Hepatocyte (in vitro differentiated cells): ENCODE results near the gene EPM2AIP1. TPM values are rescaled to one million over a fixed set of nuclear protein-coding genes. Genes with fewer than 3 reads are reported as not detected.

Experiments
- DNase-seq: peaks from one replicate; pipeline ENCODE4 v3.0.0-alpha.2; 2016; ENCODE audit warnings: low spot score
- H2AFZ ChIP-seq: fragments of 200-600 bp; sonication (generic); 2 replicates; pipeline ENCODE4 v1.6.0; 2016; ENCODE audit warnings: antibody characterized with exemption, mild to moderate bottlenecking
- H3K27ac ChIP-seq: fragments of 200-600 bp; sonication (generic); 2 replicates; pipeline ENCODE4 v1.5.1; 2016; ENCODE audit warnings: mild to moderate bottlenecking
- H3K27me3 ChIP-seq: fragments of 200-600 bp; sonication (generic); 2 replicates; pipeline ENCODE4 v1.6.1; 2016
- H3K36me3 ChIP-seq: fragments of 200-600 bp; sonication (generic); replicated peaks from 2 replicates; pipeline ENCODE4 v1.5.1; 2016; ENCODE audit warnings: low read depth; ENCODE audit not compliant: insufficient read depth
- H3K4me1 ChIP-seq: fragments of 200-600 bp; sonication (generic); 2 replicates; pipeline ENCODE4 v1.5.1; 2016; ENCODE audit warnings: mild to moderate bottlenecking, moderate library complexity; ENCODE audit not compliant: insufficient read depth
- H3K4me2 ChIP-seq: fragments of 200-600 bp; sonication (generic); 2 replicates; pipeline ENCODE4 v1.6.0; 2016
- H3K4me3 ChIP-seq: fragments of 200-600 bp; sonication (generic); 2 replicates; pipeline ENCODE4 v1.5.1; 2016; ENCODE audit warnings: mild to moderate bottlenecking
- H3K79me2 ChIP-seq: fragments of 200-600 bp; sonication (generic); 2 replicates; pipeline ENCODE4 v1.6.0; 2017; ENCODE audit warnings: mild to moderate bottlenecking
- H3K9me2 ChIP-seq: fragments of 200-600 bp; sonication (generic); replicated peaks from 2 replicates; pipeline ENCODE4 v1.6.0; 2017; ENCODE audit warnings: mild to moderate bottlenecking; ENCODE audit not compliant: insufficient read depth
- H3K9me3 ChIP-seq: fragments of 200-600 bp; sonication (generic); 2 replicates; pipeline ENCODE4 v1.5.1; 2016; ENCODE audit warnings: low read depth, mild to moderate bottlenecking
- H4K20me1 ChIP-seq: fragments of 200-600 bp; sonication (generic); 2 replicates; pipeline ENCODE4 v1.6.0; 2016; ENCODE audit warnings: mild to moderate bottlenecking; ENCODE audit not compliant: insufficient read depth, poor library complexity, severe bottlenecking
- CTCF ChIP-seq: fragments of 200-600 bp; sonication (generic); IDR thresholded peaks from 2 replicates; pipeline ENCODE4 v1.5.1; 2016; ENCODE audit warnings: antibody characterized with exemption, mild to moderate bottlenecking; ENCODE audit not compliant: poor library complexity
- EZH2 ChIP-seq: fragments of 200-600 bp; sonication (generic); IDR thresholded peaks from 2 replicates; pipeline ENCODE4 v1.6.1; 2016; ENCODE audit warnings: antibody characterized with exemption, mild to moderate bottlenecking, borderline replicate concordance
- EZH2phosphoT487 ChIP-seq: fragments of 200-600 bp; sonication (generic); IDR thresholded peaks from one replicate; pipeline ENCODE4 v1.6.1; 2018; ENCODE audit warnings: antibody characterized with exemption, mild to moderate bottlenecking, low read depth, moderate library complexity; ENCODE audit not compliant: unreplicated experiment, severe bottlenecking
- WGBS: methylation state at CpG from one replicate; pipeline ENCODE4 v1.1.6; 2016; ENCODE audit warnings: low lambda C conversion rate; ENCODE audit errors: missing lambda C conversion rate; 5-methylcytosine and 5-hydroxymethylcytosine counted together
- polyA plus RNA-seq: library from polyadenylated mRNA; unstranded; fragments of >200 nt; fragmentation: Nextera tagmentation; extraction: Ambion mirVana; gene quantifications from 2 replicates; pipeline ENCODE4 v1.2.1, GENCODE V29; 2016
- total RNA-seq: library from RNA; depleted of rRNA; stranded (reverse); fragments of >200 nt; gene quantifications from 2 replicates; pipeline ENCODE4 v1.2.3, GENCODE V29; 2014

Gene EPM2AIP1
- total and polyA plus RNA-seq, 2 experiments from 2014 or later = 14.6 to 32.4 TPM

GRCh38 chr3:37031096-37031682 is 38.3 kb upstream of the EPM2AIP1 start:
- Histone ChIP-seq H3K27me3 (no peaks in the 10 kb centered on the region), H3K27ac (no peak overlapping the region), H3K9me2 (no peaks in the 10 kb centered on the region), H3K79me2 (no peaks in the 10 kb centered on the region), H3K4me2 (no peak overlapping the region), H3K36me3 (peaks cover 2% of the 10 kb centered on the region), H3K4me3 (no peak overlapping the region), H4K20me1 (no peaks in the 10 kb centered on the region), H2AFZ (no peak overlapping the region), H3K4me1 (no peaks in the 10 kb centered on the region), H3K9me3 (peaks cover 4% of the 10 kb centered on the region)
- no peak for DNase-seq
- TF ChIP-seq CTCF = no peak
- TF ChIP-seq EZH2phosphoT487 = no peak
- 94% methylated on average over 7 of the region's 7 CpGs for WGBS

- no peaks in the 10 kb centered on the region for H3K27me3 ChIP-seq
- no peaks in the 10 kb centered on the region for H3K9me2 ChIP-seq
- no peak for DNase-seq
- no peak overlapping the region for H3K4me2 ChIP-seq
- no peaks in the 10 kb centered on the region for H3K9me3 ChIP-seq
- no peak overlapping the region for H2AFZ ChIP-seq
- no peaks in the 10 kb centered on the region for H3K4me1 ChIP-seq
- H4K20me1 ChIP-seq = no peaks in the 10 kb centered on the region
- no peaks in the 10 kb centered on the region for H3K36me3 ChIP-seq
- H3K4me3 ChIP-seq = no peak overlapping the region
- H3K27ac ChIP-seq = no peak overlapping the region
- WGBS = 63% methylated on average over 3 of the region's 3 CpGs
- H3K79me2 ChIP-seq = no peaks in the 10 kb centered on the region
- TF ChIP-seq EZH2phosphoT487 = no peak
- TF ChIP-seq CTCF = no peak
- no peak for TF ChIP-seq EZH2
These were observed 37.7 kb upstream of the EPM2AIP1 start for GRCh38 chr3:37030588-37030987.

GRCh38 chr3:37029516-37030163 is 36.7 kb upstream of the EPM2AIP1 start:
- Histone ChIP-seq H3K27ac (no peak overlapping the region), H3K9me3 (no peaks in the 10 kb centered on the region), H3K4me3 (no peak overlapping the region), H3K36me3 (no peaks in the 10 kb centered on the region), H3K27me3 (no peaks in the 10 kb centered on the region), H3K4me2 (no peak overlapping the region), H3K9me2 (no peaks in the 10 kb centered on the region), H3K4me1 (no peaks in the 10 kb centered on the region), H4K20me1 (no peaks in the 10 kb centered on the region), H3K79me2 (no peaks in the 10 kb centered on the region), H2AFZ (no peak overlapping the region)
- no peak for DNase-seq
- TF ChIP-seq EZH2phosphoT487 (no peak), EZH2 (no peak), CTCF (no peak)

GRCh38 chr3:37029111-37029510 is 36.2 kb upstream of the EPM2AIP1 start:
- no peaks in the 10 kb centered on the region for H3K4me1 ChIP-seq
- no peaks in the 10 kb centered on the region for H3K79me2 ChIP-seq
- no peaks in the 10 kb centered on the region for H3K36me3 ChIP-seq
- no peak overlapping the region for H3K27ac ChIP-seq
- no peak overlapping the region for H3K4me3 ChIP-seq
- WGBS = 92% methylated on average over 1 of the region's 1 CpG
- H3K9me2 ChIP-seq = no peaks in the 10 kb centered on the region
- H3K27me3 ChIP-seq = no peaks in the 10 kb centered on the region
- H4K20me1 ChIP-seq = no peaks in the 10 kb centered on the region
- TF ChIP-seq EZH2 (no peak), CTCF (no peak), EZH2phosphoT487 (no peak)
- no peaks in the 10 kb centered on the region for H3K9me3 ChIP-seq
- no peak for DNase-seq
- H2AFZ ChIP-seq = no peak overlapping the region
- H3K4me2 ChIP-seq = no peak overlapping the region
